A549 (cell line): ENCODE data around the gene PKN2. TPM values are rescaled to one million over a fixed set of nuclear protein-coding genes. Genes with fewer than 3 reads are reported as not detected.

Experiments used
- ATAC-seq, 2 experiments: fragments of 200-7000 bp in 1 of 2; fragments of >200 bp in 1 of 2; cut with Nextera tagmentation in 1 of 2; cut with Tn5 transposase in 1 of 2; 3 replicates each; pipeline versions ENCODE4 v1.8.0 to v1.9.1; 2018 to 2020; ENCODE audit warnings: mild to moderate bottlenecking in 1 of 2, moderate library complexity in 1 of 2
- CTCF ChIA-PET: fragments of 300-600 bp; sonication (Branson Sonifier 250); formaldehyde crosslinking; extraction: SDS; loops from one replicate; lab custom pipeline; 2021; ENCODE audit warnings: antibody characterized with exemption, inconsistent platforms; lab: Yijun Ruan, JAX
- POLR2A ChIA-PET: fragments of 350-600 bp; formaldehyde crosslinking; extraction: SDS; loops from one replicate; lab custom pipeline; 2021; ENCODE audit warnings: antibody characterized with exemption, inconsistent platforms; lab: Yijun Ruan, JAX
- DNase-seq, 2 experiments: peaks; one replicate each; pipeline versions ENCODE4 v3.0.0 to v3.0.0-alpha.2; 2011 to 2016; ENCODE audit warnings: low read depth in 1 of 2, low spot score in 1 of 2
- FAIRE-seq: peaks from 2 replicates; lab custom pipeline; 2011; peaks lifted over from hg19 to GRCh38; lab: Jason Lieb, UNC
- H3K27ac ChIP-seq, 2 experiments: fragments of >200 bp; sonication (Bioruptor Twin); formaldehyde crosslinking; 3 replicates each; pipeline ENCODE4 v1.5.1; 2016 to 2017
- H3K4me1 ChIP-seq: fragments of >200 bp; sonication (Bioruptor Twin); formaldehyde crosslinking; 3 replicates; pipeline ENCODE4 v1.6.1; 2016
- H3K4me2 ChIP-seq: fragments of >200 bp; sonication (Bioruptor Twin); formaldehyde crosslinking; 3 replicates; pipeline ENCODE4 v1.6.1; 2016
- H3K4me3 ChIP-seq: fragments of >200 bp; sonication (Bioruptor Twin); formaldehyde crosslinking; 3 replicates; pipeline ENCODE4 v1.5.1; 2016
- H3K9me3 ChIP-seq: fragments of >200 bp; sonication (Bioruptor Twin); formaldehyde crosslinking; 3 replicates; pipeline ENCODE4 v1.6.1; 2016
- ATOH8 ChIP-seq: fragments of 250-450 bp; sonication (Bioruptor Pico); IDR thresholded peaks from 2 replicates; pipeline ENCODE4 v1.5.0; 2020; ENCODE audit warnings: low read depth, mild to moderate bottlenecking, moderate library complexity
- CTCF ChIP-seq: fragments of >200 bp; sonication (Bioruptor Twin); formaldehyde crosslinking; IDR thresholded peaks from 3 replicates; pipeline ENCODE4 v1.5.1; 2016
- E2F6 ChIP-seq: IDR thresholded peaks from 2 replicates; pipeline ENCODE4 v1.6.1; 2012; ENCODE audit warnings: low read depth, borderline replicate concordance
- EHF ChIP-seq: fragments of 250-450 bp; sonication (Bioruptor Pico); IDR thresholded peaks from 2 replicates; pipeline ENCODE4 v1.5.0; 2020; ENCODE audit warnings: mild to moderate bottlenecking
- EHMT2 ChIP-seq: fragments of 200-600 bp; sonication (generic); IDR thresholded peaks from 2 replicates; pipeline ENCODE4 v1.6.1; 2016; ENCODE audit warnings: antibody characterized with exemption, low read depth, mild to moderate bottlenecking, moderate library complexity
- ESRRA ChIP-seq: fragments of 150-350 bp; IDR thresholded peaks from 2 replicates; pipeline ENCODE4 v1.6.1; 2014; ENCODE audit warnings: mild to moderate bottlenecking, low read length, borderline replicate concordance
- HES2 ChIP-seq: fragments of >200 bp; sonication (Bioruptor Twin); formaldehyde crosslinking; IDR thresholded peaks from 2 replicates; pipeline ENCODE4 v1.6.1; 2016
- HMGXB4 ChIP-seq: fragments of 250-450 bp; sonication (Bioruptor Pico); IDR thresholded peaks from 2 replicates; pipeline ENCODE4 v1.5.0; 2021; ENCODE audit warnings: mild to moderate bottlenecking, moderate library complexity, borderline replicate concordance
- HOXB5 ChIP-seq: fragments of 250-450 bp; sonication (Bioruptor Pico); IDR thresholded peaks from 2 replicates; pipeline ENCODE4 v1.5.0; 2020; ENCODE audit warnings: mild to moderate bottlenecking, moderate library complexity
- JUN ChIP-seq, 2 experiments: fragments of >200 bp; sonication (Bioruptor Twin); formaldehyde crosslinking; IDR thresholded peaks; 2 replicates in 1 of 2; 3 replicates in 1 of 2; pipeline ENCODE4 v1.6.1; 2016 to 2017
- MAFK ChIP-seq: fragments of 450-650 bp; IDR thresholded peaks from 2 replicates; pipeline ENCODE4 v1.6.1; 2014; ENCODE audit not compliant: partially characterized antibody
- MAX ChIP-seq: IDR thresholded peaks from 2 replicates; pipeline ENCODE4 v1.6.1; 2012
- MAZ ChIP-seq: fragments of 150-350 bp; IDR thresholded peaks from 2 replicates; pipeline ENCODE4 v1.6.1; 2014; ENCODE audit warnings: antibody characterized with exemption, low read depth, low read length, borderline replicate concordance
- MYC ChIP-seq: IDR thresholded peaks from 2 replicates; pipeline ENCODE4 v1.6.1; 2012; ENCODE audit warnings: mild to moderate bottlenecking, inconsistent platforms, low read length, improper control_type of control experiment, borderline replicate concordance
- NR3C1 ChIP-seq: fragments of >200 bp; sonication (Bioruptor Twin); formaldehyde crosslinking; IDR thresholded peaks from 3 replicates; pipeline ENCODE4 v1.6.1; 2017
- POLR2A ChIP-seq: IDR thresholded peaks from 2 replicates; pipeline ENCODE4 v1.6.1; 2012; ENCODE audit warnings: mild to moderate bottlenecking, low read length
- POLR2AphosphoS2 ChIP-seq: conservative IDR thresholded peaks from 2 replicates; pipeline ENCODE4 v1.6.1; 2012; ENCODE audit warnings: low read length, improper control_type of control experiment, inconsistent platforms
- RAD21 ChIP-seq, 2 experiments: fragments of >200 bp in 1 of 2; sonication (Bioruptor Twin) in 1 of 2; formaldehyde crosslinking in 1 of 2; IDR thresholded peaks in 1 of 2; conservative IDR thresholded peaks in 1 of 2; 2 replicates in 1 of 2; 3 replicates in 1 of 2; pipeline ENCODE4 v1.6.1; 2012 to 2018; ENCODE audit warnings: inconsistent platforms in 1 of 2
- RCOR1 ChIP-seq: fragments of 150-350 bp; IDR thresholded peaks from 2 replicates; pipeline ENCODE4 v1.6.1; 2014; ENCODE audit warnings: antibody characterized with exemption, low read length, low read depth
- REST ChIP-seq: fragments of 200-600 bp; sonication (generic); IDR thresholded peaks from 2 replicates; pipeline ENCODE4 v1.6.1; 2016; ENCODE audit warnings: antibody characterized with exemption, mild to moderate bottlenecking, moderate library complexity
- RNF2 ChIP-seq: fragments of 200-600 bp; sonication (generic); IDR thresholded peaks from 2 replicates; pipeline ENCODE4 v1.6.1; 2016; ENCODE audit warnings: low read depth, mild to moderate bottlenecking, antibody characterized with exemption, moderate library complexity, borderline replicate concordance
- ZC3H11A ChIP-seq: fragments of 450-650 bp; IDR thresholded peaks from 2 replicates; pipeline ENCODE4 v1.6.1; 2014; ENCODE audit warnings: antibody characterized with exemption, mild to moderate bottlenecking
- ZSCAN20 ChIP-seq: fragments of 250-450 bp; sonication (Bioruptor Pico); IDR thresholded peaks from 2 replicates; pipeline ENCODE4 v1.8.0; 2022; ENCODE audit warnings: mild to moderate bottlenecking, moderate library complexity
- WGBS: methylation state at CpG from one replicate; pipeline ENCODE4 v1.1.6; 2017; ENCODE audit errors: missing lambda C conversion rate; 5-methylcytosine and 5-hydroxymethylcytosine counted together
- polyA plus RNA-seq, 4 experiments: library from polyadenylated mRNA; depleted of rRNA in 3 of 4; stranded (reverse); fragments of >200 nt; fragmentation: RNase III in 1 of 4; extraction: RNeasy Plus Mini Kit Qiagen cat#74134 plus additional on column Dnase treatment in 1 of 4; gene quantifications; 2 replicates in 3 of 4; 3 replicates in 1 of 4; pipeline ENCODE4 v1.2.3, GENCODE V29; 2011 to 2017

Gene PKN2
- polyA plus RNA-seq, 2 of the 4 experiments (the other 2 are of a cell fraction): 14.4 to 39.6 TPM

GRCh38 chr1:88727205-88727604, 43.1 kb downstream of the PKN2 start:
- H3K4me3 ChIP-seq: no peak overlapping the region
- CTCF ChIA-PET: no interaction called here
- H3K4me1 ChIP-seq: peaks cover 15% of the 10 kb centered on the region
- POLR2A ChIA-PET: no interaction called here
- ATAC-seq (no peak), FAIRE-seq (no peak), DNase-seq (no peak)
- no peaks in the 10 kb centered on the region for H3K9me3 ChIP-seq
- H3K4me2 ChIP-seq: no peak overlapping the region
- 75% methylated on average over 1 of the region's 1 CpG for WGBS
- TF ChIP-seq REST (no peak), POLR2A (no peak), HMGXB4 (CRISPR knock-in tag) (no peak), POLR2AphosphoS2 (no peak), RAD21 (conservative IDR thresholded peaks at IDR 0.05 in 1 of 2, IDR thresholded peaks at IDR 0.05 in 1 of 2) (no peak), EHF (CRISPR knock-in tag) (no peak), MAZ (no peak), ZSCAN20 (CRISPR knock-in tag) (no peak), MAFK (no peak), E2F6 (no peak), ZC3H11A (no peak), MAX (no peak), HES2 (no peak), ATOH8 (CRISPR knock-in tag) (no peak), EHMT2 (no peak)
- H3K27ac ChIP-seq: no peak overlapping the region

- 82% methylated on average over 2 of the region's 2 CpGs for WGBS
- ChIA-PET CTCF (no interaction called here), POLR2A (no interaction called here)
- no peak for FAIRE-seq
- Histone ChIP-seq H3K27ac (no peak overlapping the region), H3K4me3 (no peak overlapping the region), H3K9me3 (no peaks in the 10 kb centered on the region), H3K4me2 (no peak overlapping the region), H3K4me1 (peaks cover 17% of the 10 kb centered on the region)
- no peak for ATAC-seq
- DNase-seq: no peak
- no peak for TF ChIP-seq POLR2AphosphoS2
- no peak for TF ChIP-seq NR3C1
- no peak for TF ChIP-seq RAD21 (conservative IDR thresholded peaks at IDR 0.05 in 1 of 2, IDR thresholded peaks at IDR 0.05 in 1 of 2)
- no peak for TF ChIP-seq RCOR1
- TF ChIP-seq RNF2: no peak
- no peak for TF ChIP-seq ZSCAN20 (CRISPR knock-in tag)
- no peak for TF ChIP-seq ESRRA
- TF ChIP-seq HOXB5 (CRISPR knock-in tag): no peak
- no peak for TF ChIP-seq REST
- no peak for TF ChIP-seq CTCF
- no peak for TF ChIP-seq JUN (IDR thresholded peaks at IDR 0.05)
- TF ChIP-seq MYC: no peak
Measured at GRCh38 chr1:88729297-88729696, 45.2 kb downstream of the PKN2 start.
